Measurements from ENCODE around the gene SNX13.

- TF ChIP-seq CTCF (IDR thresholded peaks at IDR 0.05) (no peak), POLR2AphosphoS5 (IDR thresholded peaks at IDR 0.05) (no peak), POLR2A (IDR thresholded peaks at IDR 0.05) (no peak)
These were observed 23.5 kb downstream of the SNX13 start for GRCh38 chr7:17916786-17917185.

Measured in sigmoid colon (tissue), 4 donors.